Mucosa of descending colon (tissue), 3 donors: ENCODE data around the gene TMEM69. TPM values are rescaled to one million over a fixed set of nuclear protein-coding genes. Genes with fewer than 3 reads are reported as not detected.
A peak's percentile ranks its signal among the peaks of the same experiment; 100 is the strongest.

Source experiments
- ATAC-seq: fragments of 200-7000 bp; cut with Tn5 transposase; one replicate; pipeline ENCODE4 v1.9.1; 2020; ENCODE audit warnings: mild to moderate bottlenecking, moderate library complexity
- DNase-seq, 3 donors: peaks; one replicate each; pipeline ENCODE4 v3.0.0-alpha.2; 2020
- H3K36me3 ChIP-seq: fragments of 200-600 bp; one replicate; pipeline ENCODE4 v1.8.0; 2021; ENCODE audit warnings: low read depth, mild to moderate bottlenecking
- H3K4me1 ChIP-seq: fragments of 200-600 bp; one replicate; pipeline ENCODE4 v1.8.0; 2021; ENCODE audit warnings: low read depth, mild to moderate bottlenecking
- H3K4me3 ChIP-seq: fragments of 200-600 bp; one replicate; pipeline ENCODE4 v1.8.0; 2021; ENCODE audit warnings: mild to moderate bottlenecking
- H3K9me3 ChIP-seq: fragments of 200-600 bp; one replicate; pipeline ENCODE4 v1.8.0; 2021; ENCODE audit warnings: mild to moderate bottlenecking
- CTCF ChIP-seq: fragments of 200-600 bp; IDR thresholded peaks from one replicate; pipeline ENCODE4 v1.8.0; 2022; ENCODE audit warnings: antibody characterized with exemption, mild to moderate bottlenecking
- intact Hi-C, 2 donors: fragments of 100-400 bp; cut with DNase I in 1 of 2; cut with micrococcal nuclease in 1 of 2; formaldehyde crosslinking; loops; one replicate each; pipeline versions ENCODE4 v1.11.0 to v1.11.1; 2022; cut with DNase I, micrococcal nuclease
- long read RNA-seq, 2 donors: library from polyadenylated mRNA; unstranded; transcript quantifications; one replicate each; pipeline ENCODE4 v2.0.0, GENCODE V29; 2019 to 2021
- total RNA-seq, 3 donors: library from RNA; stranded (reverse); fragmentation: NEBNext Ultra II Directional in 2 of 3; extraction: Animal tissue kit (Norgen Biotek cat#: 25700) in 2 of 3; gene quantifications; one replicate each; pipeline versions ENCODE4 v1.2.1 to v1.2.4, GENCODE V29; 2021 to 2023
- donor health status: DM: no; HTN: no; CAD: no; lungs with moderate emphysema.
- donor health status: DM: no; HTN: no; CAD: no.
- donor health status: DM: no; HTN: yes; CAD: no.

The TMEM69 gene
- 10 to 100 TPM; 17.2 to 25.5 (median 21.4) TPM for total RNA-seq
- long read RNA-seq, donor 1, transcript TMEM69-201 (3 exons, 2,439 nt), result major isoform, 11 of 13 reads
- long read RNA-seq, donor 1, partial matches to known transcripts, result 0 of 13 reads
- long read RNA-seq, donor 1, other reads (novel, unspliced or antisense), result 0 of 13 reads
- long read RNA-seq, donor 2, transcript TMEM69-201 (3 exons, 2,439 nt), result major isoform, 5 of 12 reads
- long read RNA-seq, donor 2, partial matches to known transcripts, result 5 of 12 reads
- long read RNA-seq, donor 2, other reads (novel, unspliced or antisense), result 2 of 12 reads

GRCh38 chr1:45687754-45688740 is at the start of gene TMEM69:
TSS of gene TMEM69 (plus strand) at chr1:45688181. CDS start at chr1:45691069, 2,888 bp downstream.
- Histone ChIP-seq H3K4me3 (peak within 1 kb of the TSS; percentile 52), H3K36me3 (no peaks in the 10 kb centered on the region), H3K4me1 (peaks cover 22% of the 10 kb centered on the region), H3K9me3 (no peaks in the 10 kb centered on the region)
- no peak for TF ChIP-seq CTCF
- DNase-seq (peak; percentile 75 to 78 (median 75)), ATAC-seq (peak; percentile 59)
- intact Hi-C loops, result no loop called here

- Histone ChIP-seq H3K9me3 (no peaks in the 10 kb centered on the region), H3K4me3 (no peak overlapping the region), H3K4me1 (peaks cover 13% of the 10 kb centered on the region), H3K36me3 (peaks cover 9% of the 10 kb centered on the region)
- DNase-seq (no peak), ATAC-seq (no peak)
- intact Hi-C loops, result no loop called here
- no peak for TF ChIP-seq CTCF
Measured at GRCh38 chr1:45640293-45640692, 47.7 kb upstream of the TMEM69 start.

- Histone ChIP-seq H3K36me3 (peaks cover 9% of the 10 kb centered on the region), H3K9me3 (no peaks in the 10 kb centered on the region), H3K4me3 (no peak overlapping the region), H3K4me1 (peaks cover 18% of the 10 kb centered on the region)
- intact Hi-C loops, result no loop called here
- no peak for TF ChIP-seq CTCF
- no peak for ATAC-seq
- DNase-seq, result no peak
Measured at GRCh38 chr1:45643321-45643720, 44.7 kb upstream of the TMEM69 start.

- H3K4me1 ChIP-seq, result peaks cover 18% of the 10 kb centered on the region
- ATAC-seq (peak; percentile 94), DNase-seq (peak in 1 of 3 donors; percentile 67)
- intact Hi-C loops, result no loop called here
- H3K4me3 ChIP-seq, result no peak overlapping the region
- TF ChIP-seq CTCF, result peak; percentile 17
- peaks cover 4% of the 10 kb centered on the region for H3K36me3 ChIP-seq
- no peaks in the 10 kb centered on the region for H3K9me3 ChIP-seq
Measured at GRCh38 chr1:45643978-45644377, 44.0 kb upstream of the TMEM69 start.

GRCh38 chr1:45644661-45645060 is 43.3 kb upstream of the TMEM69 start:
- no peak for ATAC-seq
- intact Hi-C loops, result no loop called here
- Histone ChIP-seq H3K9me3 (no peaks in the 10 kb centered on the region), H3K4me1 (peaks cover 18% of the 10 kb centered on the region), H3K36me3 (peaks cover 4% of the 10 kb centered on the region), H3K4me3 (no peak overlapping the region)
- no peak for TF ChIP-seq CTCF
- no peak for DNase-seq
